B cell (primary cell): ENCODE data around the gene HIGD1A. TPM values are rescaled to one million over a fixed set of nuclear protein-coding genes. Genes with fewer than 3 reads are reported as not detected.

ENCODE experiments used
- ATAC-seq: fragments of 200-7000 bp; cut with Tn5 transposase; one replicate; pipeline ENCODE4 v1.10.0; 2021; ENCODE audit warnings: low read depth, mild to moderate bottlenecking, moderate number of reproducible peaks, moderate library complexity
- CTCF ChIA-PET: fragments of 350-600 bp; sonication (Branson Sonifier 250); formaldehyde crosslinking; loops from one replicate; lab custom pipeline; 2021; ENCODE audit warnings: antibody characterized with exemption, inconsistent platforms; lab: Charles Lee
- POLR2A ChIA-PET: fragments of 350-600 bp; sonication (Branson Sonifier 250); formaldehyde crosslinking; loops from one replicate; lab custom pipeline; 2021; ENCODE audit warnings: antibody characterized with exemption; lab: Charles Lee
- DNase-seq: peaks from one replicate; pipeline ENCODE4 v3.0.0; 2013
- H2AFZ ChIP-seq: 2 replicates; pipeline ENCODE4 v1.6.1; 2012; ENCODE audit warnings: mild to moderate bottlenecking, low read depth, low read length; ENCODE audit not compliant: insufficient read depth, poor library complexity, severe bottlenecking
- H3K27ac ChIP-seq, 2 donors: 1 replicate in 1 of 2; 2 replicates in 1 of 2; pipeline ENCODE4 v1.5.1; 2012 to 2013; ENCODE audit warnings: low read length in 2 of 2, mild to moderate bottlenecking in 2 of 2, moderate library complexity in 1 of 2
- H3K27me3 ChIP-seq, 4 experiments: fragments of 200-600 bp in 1 of 4; sonication (generic) in 1 of 4; replicated peaks in 1 of 4; 1 replicate in 2 of 4; 2 replicates in 2 of 4; pipeline versions ENCODE4 v1.6.1 to v1.7.0; 2013 to 2016; ENCODE audit warnings: low read length in 3 of 4, mild to moderate bottlenecking in 2 of 4, mixed read lengths in 1 of 4, moderate library complexity in 1 of 4; ENCODE audit not compliant: insufficient read depth in 4 of 4, control insufficient read depth in 3 of 4; ENCODE audit errors: control extremely low read depth in 1 of 4
- H3K36me3 ChIP-seq, 2 experiments: replicated peaks in 1 of 2; 1 replicate in 1 of 2; 2 replicates in 1 of 2; pipeline versions ENCODE4 v1.6.1 to v1.7.1; 2013; ENCODE audit warnings: low read length in 1 of 2; ENCODE audit not compliant: insufficient read depth in 2 of 2, control insufficient read depth in 1 of 2; ENCODE audit errors: control extremely low read depth in 1 of 2, extremely low read depth in 1 of 2
- H3K4me1 ChIP-seq, 2 donors: fragments of 200-600 bp in 1 of 2; sonication (generic) in 1 of 2; 1 replicate in 1 of 2; 2 replicates in 1 of 2; pipeline versions ENCODE4 v1.5.1 to v1.6.1; 2013 to 2017; ENCODE audit warnings: low read length in 2 of 2; ENCODE audit not compliant: control insufficient read depth in 2 of 2, insufficient read depth in 2 of 2
- H3K4me2 ChIP-seq: replicated peaks from 2 replicates; pipeline ENCODE3; 2012; ENCODE audit warnings: mild to moderate bottlenecking, low read depth, low read length; ENCODE audit not compliant: poor library complexity, severe bottlenecking
- H3K4me3 ChIP-seq, 5 experiments: fragments of 200-600 bp in 1 of 5; sonication (generic) in 1 of 5; 1 replicate in 3 of 5; 2 replicates in 2 of 5; pipeline versions ENCODE4 v1.5.1 to v1.7.0; 2011 to 2016; ENCODE audit warnings: low read length in 4 of 5, mild to moderate bottlenecking in 4 of 5, low read depth in 2 of 5, control low read depth in 1 of 5, moderate library complexity in 1 of 5; ENCODE audit not compliant: insufficient read depth in 1 of 5; ENCODE audit errors: control extremely low read depth in 1 of 5, extremely low read depth in 1 of 5
- H3K79me2 ChIP-seq: fragments of 200-600 bp; sonication (generic); one replicate; pipeline ENCODE4 v1.6.0; 2016; ENCODE audit warnings: low read length; ENCODE audit not compliant: control insufficient read depth, insufficient read depth
- H3K9ac ChIP-seq: fragments of 200-600 bp; sonication (generic); 2 replicates; pipeline ENCODE4 v1.6.1; 2017; ENCODE audit warnings: mild to moderate bottlenecking, low read length, moderate library complexity
- H3K9me3 ChIP-seq, 3 donors: one replicate each; pipeline versions ENCODE4 v1.6.1 to v1.7.1; 2013; ENCODE audit warnings: low read length in 2 of 3; ENCODE audit not compliant: control insufficient read depth in 2 of 3, insufficient read depth in 1 of 3; ENCODE audit errors: control extremely low read depth in 1 of 3
- H4K20me1 ChIP-seq: 2 replicates; pipeline ENCODE4 v1.6.0; 2012; ENCODE audit warnings: mild to moderate bottlenecking, low read length; ENCODE audit not compliant: insufficient read depth, control insufficient read depth, poor library complexity, severe bottlenecking
- H3K27ac Mint-ChIP-seq: one replicate; pipeline ENCODE4 v1.8.0; 2021; ENCODE audit warnings: mixed read lengths
- H3K27me3 Mint-ChIP-seq: one replicate; pipeline ENCODE4 v1.8.0; 2021; ENCODE audit warnings: mixed read lengths
- H3K4me1 Mint-ChIP-seq: one replicate; pipeline ENCODE4 v1.8.0; 2021; ENCODE audit warnings: mixed read lengths
- H3K4me3 Mint-ChIP-seq: one replicate; pipeline ENCODE4 v1.8.0; 2021; ENCODE audit warnings: mixed read lengths
- H3K9me3 Mint-ChIP-seq: one replicate; pipeline ENCODE4 v1.8.0; 2022; ENCODE audit warnings: mixed read lengths; ENCODE audit not compliant: insufficient read depth
- CTCF ChIP-seq: fragments of 200-600 bp; IDR thresholded peaks from one replicate; pipeline ENCODE4 v1.8.0; 2022; ENCODE audit warnings: antibody characterized with exemption, mild to moderate bottlenecking
- EZH2 ChIP-seq: IDR thresholded peaks from 2 replicates; pipeline ENCODE4 v1.6.1; 2012; ENCODE audit warnings: borderline replicate concordance, low read depth, mild to moderate bottlenecking, moderate library complexity, low read length; ENCODE audit not compliant: insufficient read depth, poor library complexity, severe bottlenecking
- WGBS: methylation state at CpG from one replicate; pipeline ENCODE4 v1.1.5; 2013; ENCODE audit warnings: missing lambda C conversion rate; ENCODE audit not compliant: insufficient coverage; 5-methylcytosine and 5-hydroxymethylcytosine counted together
- intact Hi-C: fragments of 100-400 bp; cut with micrococcal nuclease; formaldehyde crosslinking; loops from one replicate; pipeline ENCODE4 v1.10.0; 2022
- polyA plus RNA-seq: library from polyadenylated mRNA; depleted of rRNA; stranded (reverse); fragments of >200 nt; gene quantifications from 2 replicates; pipeline ENCODE4 v1.2.3, GENCODE V29; 2012
- total RNA-seq, 2 donors: library from RNA; stranded (reverse); fragments of 120-200 nt in 1 of 2; gene quantifications; 1 replicate in 1 of 2; 2 replicates in 1 of 2; pipeline versions ENCODE4 v1.2.3 to v1.2.4, GENCODE V29; 2013 to 2022

Gene HIGD1A
- total and polyA plus RNA-seq, 2 donors (not counting 1 experiment from before 2014, with no cell fraction given), result 14.2 to 16.5 TPM

- H3K9me3 ChIP-seq, result no peaks in the 10 kb centered on the region
- POLR2A ChIA-PET, result no interaction called here
- TF ChIP-seq CTCF, result no peak
- no peak for TF ChIP-seq EZH2
Observed at GRCh38 chr3:42735019-42735418, 69.3 kb downstream of the HIGD1A start.

GRCh38 chr3:42734263-42734860, 69.9 kb downstream of the HIGD1A start:
- no peak for ATAC-seq
- Histone ChIP-seq H4K20me1 (no peaks in the 10 kb centered on the region), H3K9me3 (no peaks in the 10 kb centered on the region), H3K36me3 (no peaks in the 10 kb centered on the region), H3K27me3 (no peaks in the 10 kb centered on the region), H3K4me2 (no peak overlapping the region), H3K27ac (no peak overlapping the region), H3K4me3 (no peak overlapping the region), H3K79me2 (no peaks in the 10 kb centered on the region), H3K4me1 (peaks cover 3 to 5% of the 10 kb centered on the region in 2 donors), H2AFZ (no peak overlapping the region), H3K9ac (no peak overlapping the region)
- Mint-ChIP-seq H3K4me1 (peaks cover 8% of the 10 kb centered on the region), H3K9me3 (no peaks in the 10 kb centered on the region), H3K27ac (no peak overlapping the region), H3K4me3 (no peak overlapping the region), H3K27me3 (no peaks in the 10 kb centered on the region)
- 85% methylated on average over 4 of the region's 6 CpGs for WGBS
- ChIA-PET POLR2A (no interaction called here), CTCF (interaction anchor here (3.4 kb wide), 1 partner anchor 11 kb away, joined by 13 read pairs; no protein-coding TSS in a partner anchor)
- no peak for DNase-seq
- intact Hi-C loops, result no loop called here
- TF ChIP-seq CTCF, result no peak
- no peak for TF ChIP-seq EZH2

More at GRCh38 chr3:42735019-42735418, 69.3 kb downstream of the HIGD1A start:
- H3K79me2 ChIP-seq, result no peaks in the 10 kb centered on the region
- H3K36me3 ChIP-seq, result no peaks in the 10 kb centered on the region
- H3K27me3 ChIP-seq, result no peaks in the 10 kb centered on the region
- peaks cover 3 to 6% of the 10 kb centered on the region in 2 donors for H3K4me1 ChIP-seq
- CTCF ChIA-PET, result interaction anchor here (3.4 kb wide), 1 partner anchor 10 kb away, joined by 13 read pairs; no protein-coding TSS in a partner anchor
- Mint-ChIP-seq H3K27ac (no peak overlapping the region), H3K4me1 (peaks cover 14% of the 10 kb centered on the region), H3K27me3 (no peaks in the 10 kb centered on the region), H3K4me3 (no peak overlapping the region), H3K9me3 (no peaks in the 10 kb centered on the region)
- DNase-seq (no peak), ATAC-seq (no peak)
- H3K4me3 ChIP-seq, result no peak overlapping the region
- no peak overlapping the region for H3K27ac ChIP-seq
- 93% methylated on average over 8 of the region's 8 CpGs for WGBS
- H4K20me1 ChIP-seq, result no peaks in the 10 kb centered on the region
- H3K9ac ChIP-seq, result no peak overlapping the region
- intact Hi-C loops, result no loop called here
- H2AFZ ChIP-seq, result no peak overlapping the region
- H3K4me2 ChIP-seq, result no peak overlapping the region
